Erythroblast (primary cell): ENCODE measurements around the gene LMNTD1.

Experiments
- GATA1 ChIP-seq: IDR thresholded peaks from 2 replicates; pipeline ENCODE4 v1.6.1; 2011; ENCODE audit warnings: low read depth, mild to moderate bottlenecking, control low read depth, low read length, moderate library complexity
- POLR2A ChIP-seq: IDR thresholded peaks from 2 replicates; pipeline ENCODE4 v1.6.1; 2011; ENCODE audit warnings: mild to moderate bottlenecking, low read length

DNA sequence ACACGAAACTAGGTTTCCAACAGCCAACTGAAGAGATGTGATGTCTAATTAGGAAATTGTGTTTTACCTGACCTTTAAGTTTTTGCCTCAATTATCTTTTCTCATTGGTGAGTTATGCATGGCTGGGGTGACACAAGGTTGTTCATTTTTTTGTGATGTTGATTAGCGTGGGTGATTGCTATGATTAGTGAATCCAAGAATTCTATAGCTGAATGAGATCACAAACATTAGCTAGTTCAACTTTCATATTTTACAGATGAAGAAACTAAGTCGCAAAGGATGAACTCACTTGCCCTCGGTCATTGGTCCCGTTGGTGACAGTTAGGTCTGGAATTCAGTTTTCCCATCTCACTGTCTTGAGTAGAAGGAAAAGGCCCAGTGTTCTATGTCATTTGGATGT is 32.6 kb upstream of the LMNTD1 start:
- no peak for TF ChIP-seq POLR2A
- TF ChIP-seq GATA1: no peak
